ENCODE data around the gene CYB561D1.

Gene CYB561D1

GRCh38 chr1:109521002-109521951 lies 27.4 kb downstream of the CYB561D1 start:
- peaks cover 14% of the 10 kb centered on the region for H3K27me3 ChIP-seq (replicated peaks; ENCODE audit: control insufficient read depth, insufficient read depth, low read length)
- H3K36me3 ChIP-seq (ENCODE audit: control insufficient read depth, insufficient read depth, low read length, severe bottlenecking), result no peaks in the 10 kb centered on the region

GRCh38 chr1:109522026-109522425 lies 28.1 kb downstream of the CYB561D1 start:
- H3K9ac ChIP-seq (ENCODE audit: low read length), result no peak overlapping the region
- no peaks in the 10 kb centered on the region for H3K9me3 ChIP-seq (ENCODE audit: control insufficient read depth, low read length)
- H3K36me3 ChIP-seq (ENCODE audit: control insufficient read depth, insufficient read depth, low read length, severe bottlenecking), result no peaks in the 10 kb centered on the region
- H3K27me3 ChIP-seq (replicated peaks; ENCODE audit: control insufficient read depth, insufficient read depth, low read length), result peaks cover 20% of the 10 kb centered on the region
- no peak overlapping the region for H3K4me3 ChIP-seq (ENCODE audit: low read length)
- H3K4me1 ChIP-seq (ENCODE audit: control insufficient read depth, insufficient read depth, low read length), result peaks cover 11% of the 10 kb centered on the region
- DNase-seq (ENCODE audit: low read depth), result no peak

More at GRCh38 chr1:109521002-109521951, 27.4 kb downstream of the CYB561D1 start:
- Histone ChIP-seq H3K4me3 (ENCODE audit: low read length) (no peak overlapping the region), H3K4me1 (ENCODE audit: control insufficient read depth, insufficient read depth, low read length) (peaks cover 11% of the 10 kb centered on the region), H3K9me3 (ENCODE audit: control insufficient read depth, low read length) (no peaks in the 10 kb centered on the region), H3K9ac (ENCODE audit: low read length) (no peak overlapping the region)
- DNase-seq (ENCODE audit: low read depth), result peak; percentile 19

GRCh38 chr1:109523706-109524105 lies 29.8 kb downstream of the CYB561D1 start:
- H3K4me1 ChIP-seq (ENCODE audit: control insufficient read depth, insufficient read depth, low read length), result peaks cover 20% of the 10 kb centered on the region
- H3K4me3 ChIP-seq (ENCODE audit: low read length), result no peak overlapping the region
- H3K9me3 ChIP-seq (ENCODE audit: control insufficient read depth, low read length), result no peaks in the 10 kb centered on the region
- peaks cover 26% of the 10 kb centered on the region for H3K27me3 ChIP-seq (replicated peaks; ENCODE audit: control insufficient read depth, insufficient read depth, low read length)
- H3K9ac ChIP-seq (ENCODE audit: low read length), result no peak overlapping the region
- DNase-seq (ENCODE audit: low read depth), result no peak
- no peaks in the 10 kb centered on the region for H3K36me3 ChIP-seq (ENCODE audit: control insufficient read depth, insufficient read depth, low read length, severe bottlenecking)

GRCh38 chr1:109527098-109527811 lies 33.4 kb downstream of the CYB561D1 start:
- Histone ChIP-seq H3K9ac (ENCODE audit: low read length) (no peak overlapping the region), H3K9me3 (ENCODE audit: control insufficient read depth, low read length) (no peaks in the 10 kb centered on the region), H3K4me1 (ENCODE audit: control insufficient read depth, insufficient read depth, low read length) (peaks cover 10% of the 10 kb centered on the region), H3K36me3 (ENCODE audit: control insufficient read depth, insufficient read depth, low read length, severe bottlenecking) (no peaks in the 10 kb centered on the region), H3K27me3 (replicated peaks; ENCODE audit: control insufficient read depth, insufficient read depth, low read length) (peaks cover 12% of the 10 kb centered on the region), H3K4me3 (ENCODE audit: low read length) (no peak overlapping the region)
- DNase-seq (ENCODE audit: low read depth), result no peak

- Histone ChIP-seq H3K9ac (ENCODE audit: low read length) (no peak overlapping the region), H3K4me3 (ENCODE audit: low read length) (no peak overlapping the region), H3K4me1 (ENCODE audit: control insufficient read depth, insufficient read depth, low read length) (peaks cover 15% of the 10 kb centered on the region), H3K27me3 (replicated peaks; ENCODE audit: control insufficient read depth, insufficient read depth, low read length) (peaks cover 12% of the 10 kb centered on the region), H3K36me3 (ENCODE audit: control insufficient read depth, insufficient read depth, low read length, severe bottlenecking) (no peaks in the 10 kb centered on the region), H3K9me3 (ENCODE audit: control insufficient read depth, low read length) (no peaks in the 10 kb centered on the region)
- DNase-seq (ENCODE audit: low read depth), result no peak
Observed at GRCh38 chr1:109527846-109528695, 34.2 kb downstream of the CYB561D1 start.

- no peaks in the 10 kb centered on the region for H3K9me3 ChIP-seq (ENCODE audit: control insufficient read depth, low read length)
- no peak overlapping the region for H3K4me3 ChIP-seq (ENCODE audit: low read length)
- H3K36me3 ChIP-seq (ENCODE audit: control insufficient read depth, insufficient read depth, low read length, severe bottlenecking), result no peaks in the 10 kb centered on the region
- H3K4me1 ChIP-seq (ENCODE audit: control insufficient read depth, insufficient read depth, low read length), result peaks cover 15% of the 10 kb centered on the region
- peaks cover 12% of the 10 kb centered on the region for H3K27me3 ChIP-seq (replicated peaks; ENCODE audit: control insufficient read depth, insufficient read depth, low read length)
- DNase-seq (ENCODE audit: low read depth), result no peak
- no peak overlapping the region for H3K9ac ChIP-seq (ENCODE audit: low read length)
Observed at GRCh38 chr1:109528712-109529111, 34.8 kb downstream of the CYB561D1 start.

GRCh38 chr1:109529881-109530456 lies 36.1 kb downstream of the CYB561D1 start:
- Histone ChIP-seq H3K9me3 (ENCODE audit: control insufficient read depth, low read length) (no peaks in the 10 kb centered on the region), H3K36me3 (ENCODE audit: control insufficient read depth, insufficient read depth, low read length, severe bottlenecking) (no peaks in the 10 kb centered on the region), H3K4me1 (ENCODE audit: control insufficient read depth, insufficient read depth, low read length) (peaks cover 15% of the 10 kb centered on the region), H3K9ac (ENCODE audit: low read length) (no peak overlapping the region), H3K4me3 (ENCODE audit: low read length) (no peak overlapping the region), H3K27me3 (replicated peaks; ENCODE audit: control insufficient read depth, insufficient read depth, low read length) (peaks cover 12% of the 10 kb centered on the region)
- peak; percentile 39 for DNase-seq (ENCODE audit: low read depth)

- H3K27me3 ChIP-seq (replicated peaks; ENCODE audit: control insufficient read depth, insufficient read depth, low read length), result peaks cover 12% of the 10 kb centered on the region
Observed at GRCh38 chr1:109530457-109531087, 36.7 kb downstream of the CYB561D1 start.

GRCh38 chr1:109531380-109531779 lies 37.5 kb downstream of the CYB561D1 start:
- no peak for DNase-seq (ENCODE audit: low read depth)
- peaks cover 15% of the 10 kb centered on the region for H3K4me1 ChIP-seq (ENCODE audit: control insufficient read depth, insufficient read depth, low read length)
- no peaks in the 10 kb centered on the region for H3K9me3 ChIP-seq (ENCODE audit: control insufficient read depth, low read length)
- H3K4me3 ChIP-seq (ENCODE audit: low read length), result no peak overlapping the region
- H3K27me3 ChIP-seq (replicated peaks; ENCODE audit: control insufficient read depth, insufficient read depth, low read length), result peaks cover 12% of the 10 kb centered on the region
- no peaks in the 10 kb centered on the region for H3K36me3 ChIP-seq (ENCODE audit: control insufficient read depth, insufficient read depth, low read length, severe bottlenecking)
- H3K9ac ChIP-seq (ENCODE audit: low read length), result peak overlapping the region; percentile 21

More at GRCh38 chr1:109530457-109531087, 36.7 kb downstream of the CYB561D1 start:
- Histone ChIP-seq H3K36me3 (ENCODE audit: control insufficient read depth, insufficient read depth, low read length, severe bottlenecking) (no peaks in the 10 kb centered on the region), H3K4me3 (ENCODE audit: low read length) (no peak overlapping the region), H3K9me3 (ENCODE audit: control insufficient read depth, low read length) (no peaks in the 10 kb centered on the region), H3K9ac (ENCODE audit: low read length) (no peak overlapping the region), H3K4me1 (ENCODE audit: control insufficient read depth, insufficient read depth, low read length) (peaks cover 15% of the 10 kb centered on the region)
- DNase-seq (ENCODE audit: low read depth), result no peak

GRCh38 chr1:109531826-109532364 lies 38.0 kb downstream of the CYB561D1 start:
- Histone ChIP-seq H3K9ac (ENCODE audit: low read length) (peak overlapping the region; percentile 21), H3K27me3 (replicated peaks; ENCODE audit: control insufficient read depth, insufficient read depth, low read length) (peaks cover 7% of the 10 kb centered on the region), H3K9me3 (ENCODE audit: control insufficient read depth, low read length) (no peaks in the 10 kb centered on the region), H3K36me3 (ENCODE audit: control insufficient read depth, insufficient read depth, low read length, severe bottlenecking) (no peaks in the 10 kb centered on the region), H3K4me1 (ENCODE audit: control insufficient read depth, insufficient read depth, low read length) (peaks cover 15% of the 10 kb centered on the region), H3K4me3 (ENCODE audit: low read length) (no peak overlapping the region)
- DNase-seq (ENCODE audit: low read depth), result no peak

All from adipocyte (in vitro differentiated cells).